ENCODE results near the gene CISD1.

DNA sequence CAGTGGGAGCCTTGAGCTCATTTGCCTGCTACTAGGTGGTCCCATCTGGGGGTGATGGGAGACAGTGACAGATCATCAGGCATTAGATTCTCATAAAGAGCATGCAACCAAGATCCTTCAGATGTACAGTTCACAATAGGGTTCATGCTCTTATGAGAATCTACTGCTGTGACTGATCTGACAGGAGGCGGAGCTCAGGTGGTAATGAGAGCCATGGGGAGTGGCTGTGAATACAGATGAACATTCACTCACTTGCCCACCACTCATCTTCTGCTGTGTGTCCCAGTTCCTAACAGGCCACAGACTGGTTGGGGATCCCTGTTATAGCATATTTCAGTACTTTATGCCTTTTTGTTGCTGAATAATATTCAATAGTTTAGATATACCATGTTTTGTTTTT, 59.3 kb downstream of the CISD1 start:
- TF ChIP-seq, protein P1, sequence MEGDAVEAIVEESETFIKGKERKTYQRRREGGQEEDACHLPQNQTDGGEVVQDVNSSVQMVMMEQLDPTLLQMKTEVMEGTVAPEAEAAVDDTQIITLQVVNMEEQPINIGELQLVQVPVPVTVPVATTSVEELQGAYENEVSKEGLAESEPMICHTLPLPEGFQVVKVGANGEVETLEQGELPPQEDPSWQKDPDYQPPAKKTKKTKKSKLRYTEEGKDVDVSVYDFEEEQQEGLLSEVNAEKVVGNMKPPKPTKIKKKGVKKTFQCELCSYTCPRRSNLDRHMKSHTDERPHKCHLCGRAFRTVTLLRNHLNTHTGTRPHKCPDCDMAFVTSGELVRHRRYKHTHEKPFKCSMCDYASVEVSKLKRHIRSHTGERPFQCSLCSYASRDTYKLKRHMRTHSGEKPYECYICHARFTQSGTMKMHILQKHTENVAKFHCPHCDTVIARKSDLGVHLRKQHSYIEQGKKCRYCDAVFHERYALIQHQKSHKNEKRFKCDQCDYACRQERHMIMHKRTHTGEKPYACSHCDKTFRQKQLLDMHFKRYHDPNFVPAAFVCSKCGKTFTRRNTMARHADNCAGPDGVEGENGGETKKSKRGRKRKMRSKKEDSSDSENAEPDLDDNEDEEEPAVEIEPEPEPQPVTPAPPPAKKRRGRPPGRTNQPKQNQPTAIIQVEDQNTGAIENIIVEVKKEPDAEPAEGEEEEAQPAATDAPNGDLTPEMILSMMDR (conservative IDR thresholded peaks at IDR 0.05), result no peak
- no peak for TF ChIP-seq EZH2 (IDR thresholded peaks at IDR 0.05; ENCODE audit: low read depth)
